OCI-LY7 (cell line): Measurements from ENCODE around the gene PAN3.

ENCODE experiments used
- EZH2phosphoT487 ChIP-seq: fragments of 200-600 bp; sonication (generic); IDR thresholded peaks from 2 replicates; pipeline ENCODE4 v1.6.1; 2018; ENCODE audit warnings: low read depth, borderline replicate concordance, mild to moderate bottlenecking, mixed run types, antibody characterized with exemption, low read length, moderate library complexity, mixed read lengths
- TF ChIP-seq, protein P1 (sequence below): fragments of 200-600 bp; sonication (generic); conservative IDR thresholded peaks from 2 replicates; pipeline ENCODE4 v1.5.1; 2014; ENCODE audit warnings: mild to moderate bottlenecking, antibody characterized with exemption, low read length, moderate library complexity, mixed read lengths

DNA sequence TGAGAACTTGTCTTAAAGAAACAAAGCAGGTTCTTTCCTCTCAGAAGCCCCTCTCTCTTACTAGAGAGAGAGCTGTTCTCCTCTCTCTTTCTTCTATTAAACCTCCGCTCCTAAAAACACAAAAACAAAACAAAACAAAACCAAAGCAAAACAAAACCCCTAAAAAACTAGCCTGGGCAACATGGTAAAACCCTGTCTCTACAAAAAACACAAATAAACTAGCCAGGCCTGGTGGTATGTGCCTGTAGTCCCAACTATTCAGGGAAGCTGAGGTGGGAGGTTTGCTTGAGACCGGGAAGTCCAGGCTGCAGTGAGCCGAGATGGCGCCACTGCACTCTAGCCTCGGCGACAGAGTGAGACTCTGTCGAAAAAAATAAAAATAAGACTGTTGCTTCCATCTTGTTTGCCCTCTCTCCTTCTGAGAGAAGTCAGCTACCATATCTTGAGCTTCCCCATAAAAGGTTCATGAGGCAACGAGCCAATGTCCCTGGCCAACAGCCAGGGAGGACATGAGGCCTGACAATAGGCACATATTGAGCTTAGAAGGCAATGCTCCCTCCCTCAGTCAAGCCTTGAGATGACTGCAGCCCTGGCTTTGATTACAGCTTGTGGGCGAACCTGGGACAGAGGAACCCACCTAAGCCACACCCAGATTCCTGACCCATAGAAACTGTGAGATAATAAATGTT lies 20.5 kb upstream of the PAN3 start:
- TF ChIP-seq, protein P1, sequence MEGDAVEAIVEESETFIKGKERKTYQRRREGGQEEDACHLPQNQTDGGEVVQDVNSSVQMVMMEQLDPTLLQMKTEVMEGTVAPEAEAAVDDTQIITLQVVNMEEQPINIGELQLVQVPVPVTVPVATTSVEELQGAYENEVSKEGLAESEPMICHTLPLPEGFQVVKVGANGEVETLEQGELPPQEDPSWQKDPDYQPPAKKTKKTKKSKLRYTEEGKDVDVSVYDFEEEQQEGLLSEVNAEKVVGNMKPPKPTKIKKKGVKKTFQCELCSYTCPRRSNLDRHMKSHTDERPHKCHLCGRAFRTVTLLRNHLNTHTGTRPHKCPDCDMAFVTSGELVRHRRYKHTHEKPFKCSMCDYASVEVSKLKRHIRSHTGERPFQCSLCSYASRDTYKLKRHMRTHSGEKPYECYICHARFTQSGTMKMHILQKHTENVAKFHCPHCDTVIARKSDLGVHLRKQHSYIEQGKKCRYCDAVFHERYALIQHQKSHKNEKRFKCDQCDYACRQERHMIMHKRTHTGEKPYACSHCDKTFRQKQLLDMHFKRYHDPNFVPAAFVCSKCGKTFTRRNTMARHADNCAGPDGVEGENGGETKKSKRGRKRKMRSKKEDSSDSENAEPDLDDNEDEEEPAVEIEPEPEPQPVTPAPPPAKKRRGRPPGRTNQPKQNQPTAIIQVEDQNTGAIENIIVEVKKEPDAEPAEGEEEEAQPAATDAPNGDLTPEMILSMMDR = no peak
- TF ChIP-seq EZH2phosphoT487 = no peak
